ENCODE data around the gene MYO1B.

MYO1B gene

DNA sequence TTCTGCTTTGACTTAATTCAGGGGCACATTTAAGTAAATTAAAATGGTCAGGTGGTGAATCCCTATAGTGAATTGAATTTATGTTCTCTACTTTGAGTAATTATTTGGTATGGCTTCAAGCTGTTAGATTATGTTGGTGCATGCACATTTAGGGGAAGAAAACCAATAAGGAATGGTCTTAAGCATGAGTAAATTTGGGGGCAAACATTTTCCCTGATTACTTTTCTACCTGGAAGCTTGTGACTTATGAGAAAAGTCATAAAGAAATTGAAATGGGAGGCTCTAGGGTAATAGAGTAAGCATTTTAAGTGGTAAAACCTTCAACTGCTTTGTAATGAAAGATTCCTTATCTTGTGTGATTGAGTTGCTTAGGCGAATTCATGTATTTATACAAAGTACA is 112.5 kb downstream of the MYO1B start:
- no peak for TF ChIP-seq CTCF (IDR thresholded peaks at IDR 0.05; ENCODE audit: extremely low read depth, missing control alignments)
- DNase-seq (ENCODE audit: low spot score) = no peak

DNA sequence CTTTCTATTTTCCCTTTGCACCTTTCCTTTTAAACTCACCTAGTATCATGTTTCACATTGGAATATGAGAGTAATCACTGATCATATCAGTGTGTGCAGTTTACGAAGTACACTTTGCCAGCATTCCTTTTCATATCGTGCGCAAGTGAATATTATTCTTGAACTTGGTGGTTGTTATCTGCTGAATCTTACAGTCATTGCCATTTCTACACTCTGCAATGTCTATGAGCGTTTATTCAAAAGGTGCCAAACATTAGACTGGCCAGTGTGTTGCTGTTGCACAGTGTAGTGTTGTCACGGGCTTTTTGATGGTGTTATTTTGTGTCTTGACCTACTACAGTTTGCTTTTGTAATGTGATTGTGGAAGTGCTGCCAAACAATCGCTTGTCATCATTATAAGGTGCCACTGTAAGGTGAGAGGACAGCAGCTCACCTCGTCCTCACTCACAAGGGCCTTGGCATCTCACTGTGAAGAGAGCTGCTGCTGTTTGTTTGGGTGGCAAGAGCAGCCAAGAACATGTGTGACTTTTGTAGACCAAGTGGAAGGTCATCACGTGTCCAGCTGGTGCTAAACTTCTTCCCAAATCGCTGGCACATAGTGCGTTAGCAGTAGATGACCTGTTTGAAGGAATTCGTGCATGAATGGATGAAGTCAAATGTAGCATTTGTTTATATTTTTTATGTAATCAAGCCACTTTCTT is 113.3 kb downstream of the MYO1B start:
- TF ChIP-seq CTCF (IDR thresholded peaks at IDR 0.05; ENCODE audit: extremely low read depth, missing control alignments) = no peak
- no peak for DNase-seq (ENCODE audit: low spot score)

GRCh38 chr2:191359133-191359532 is 113.9 kb downstream of the MYO1B start:
- TF ChIP-seq CTCF (IDR thresholded peaks at IDR 0.05; ENCODE audit: extremely low read depth, missing control alignments) = no peak

DNA sequence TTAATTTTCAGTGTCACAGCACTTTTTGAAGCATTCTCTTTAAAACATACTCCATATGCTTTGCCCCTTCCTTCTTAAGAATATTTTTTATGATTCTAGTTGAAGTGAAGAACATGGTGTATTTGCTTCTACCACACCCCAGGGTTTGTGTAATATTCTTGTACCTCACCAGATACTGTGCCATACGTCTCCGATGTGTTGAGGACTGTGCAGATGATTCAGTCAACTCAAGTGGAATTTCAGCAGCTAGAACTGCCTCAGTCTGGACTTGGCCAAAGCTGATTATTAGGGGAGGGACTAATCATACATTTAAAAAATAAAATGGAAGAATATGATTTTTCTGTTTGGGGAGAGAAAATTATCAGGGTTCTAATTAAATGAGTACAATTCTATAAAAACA is 115.7 kb downstream of the MYO1B start:
- TF ChIP-seq CTCF (IDR thresholded peaks at IDR 0.05; ENCODE audit: extremely low read depth, missing control alignments) = no peak
- DNase-seq (ENCODE audit: low spot score) = no peak

More at GRCh38 chr2:191359133-191359532, 113.9 kb downstream of the MYO1B start:
- no peak for DNase-seq (ENCODE audit: low spot score)

GRCh38 chr2:191362841-191363240 is 117.6 kb downstream of the MYO1B start:
- no peak for DNase-seq (ENCODE audit: low spot score)
- TF ChIP-seq CTCF (IDR thresholded peaks at IDR 0.05; ENCODE audit: extremely low read depth, missing control alignments) = no peak

- no peak for TF ChIP-seq CTCF (IDR thresholded peaks at IDR 0.05; ENCODE audit: extremely low read depth, missing control alignments)
Measured at GRCh38 chr2:191363267-191363666, 118.1 kb downstream of the MYO1B start.

GRCh38 chr2:191365089-191365488 is 119.9 kb downstream of the MYO1B start:
- no peak for TF ChIP-seq CTCF (IDR thresholded peaks at IDR 0.05; ENCODE audit: extremely low read depth, missing control alignments)
- DNase-seq (ENCODE audit: low spot score) = no peak

More at GRCh38 chr2:191363267-191363666, 118.1 kb downstream of the MYO1B start:
- DNase-seq (ENCODE audit: low spot score) = no peak
